EL (cell line): ENCODE data around the gene STK39.

ENCODE experiments used
- DNase-seq: peaks from one replicate; pipeline ENCODE4 v3.0.0-alpha.2; 2016

STK39 gene

DNA sequence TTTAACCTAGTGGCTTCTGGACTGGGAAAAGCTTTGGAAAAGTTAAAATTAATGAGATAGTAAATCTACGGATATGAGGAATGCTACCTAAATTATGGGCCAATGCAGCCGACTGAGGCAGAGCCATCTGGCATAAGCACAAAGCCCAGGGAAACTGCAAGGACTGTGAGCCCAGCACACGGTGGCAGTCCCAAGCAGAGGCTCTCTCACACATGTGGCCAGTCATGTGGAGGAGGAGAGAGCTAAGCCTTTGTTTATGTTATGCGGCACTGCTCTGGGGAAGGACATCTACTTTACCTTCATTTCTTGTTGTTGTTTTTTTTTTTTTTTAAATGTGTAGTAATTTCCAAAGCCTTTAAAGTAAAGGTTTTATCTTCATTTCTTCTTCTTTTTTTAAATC, 267.0 kb downstream of the STK39 start:
- no peak for DNase-seq

DNA sequence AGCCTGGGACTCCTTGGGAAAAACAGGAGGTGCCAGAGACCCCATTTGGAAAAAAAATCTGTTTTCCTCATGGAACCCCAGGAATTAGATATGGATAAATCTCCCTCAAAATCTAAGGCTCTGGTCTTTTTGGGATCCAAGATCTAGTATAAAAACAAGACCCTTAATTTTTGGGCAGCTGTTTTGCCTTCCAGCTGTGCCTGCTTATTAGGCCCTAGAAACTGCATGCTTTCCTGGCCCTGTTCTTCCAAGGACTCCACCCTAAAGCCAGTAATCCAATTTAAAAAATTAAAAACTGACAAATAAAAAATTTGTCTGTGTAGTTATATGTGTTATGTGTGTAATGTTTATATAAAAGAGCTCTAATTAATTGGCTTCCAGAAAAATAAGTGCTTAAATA, 274.6 kb downstream of the STK39 start:
- no peak for DNase-seq

DNA sequence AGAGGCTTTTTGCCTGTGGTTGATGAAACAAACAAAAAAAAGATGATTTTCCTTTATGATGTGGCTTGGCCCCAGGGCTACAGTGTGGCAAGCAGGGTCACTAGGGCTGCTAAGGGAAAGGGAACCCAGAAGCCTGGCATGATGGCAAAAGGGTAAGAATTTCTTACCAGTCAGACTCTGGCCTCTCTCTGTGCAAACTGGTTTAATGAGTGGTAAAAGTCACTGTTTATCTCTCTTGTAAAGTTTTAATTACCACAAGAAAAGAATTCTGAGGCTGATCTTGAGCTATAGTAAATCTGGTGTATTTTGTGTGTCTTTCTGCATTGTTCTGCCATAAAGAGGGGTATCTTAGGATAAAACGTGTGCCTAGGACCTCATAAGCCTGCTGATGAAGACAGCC, 275.4 kb downstream of the STK39 start:
- no peak for DNase-seq

DNA sequence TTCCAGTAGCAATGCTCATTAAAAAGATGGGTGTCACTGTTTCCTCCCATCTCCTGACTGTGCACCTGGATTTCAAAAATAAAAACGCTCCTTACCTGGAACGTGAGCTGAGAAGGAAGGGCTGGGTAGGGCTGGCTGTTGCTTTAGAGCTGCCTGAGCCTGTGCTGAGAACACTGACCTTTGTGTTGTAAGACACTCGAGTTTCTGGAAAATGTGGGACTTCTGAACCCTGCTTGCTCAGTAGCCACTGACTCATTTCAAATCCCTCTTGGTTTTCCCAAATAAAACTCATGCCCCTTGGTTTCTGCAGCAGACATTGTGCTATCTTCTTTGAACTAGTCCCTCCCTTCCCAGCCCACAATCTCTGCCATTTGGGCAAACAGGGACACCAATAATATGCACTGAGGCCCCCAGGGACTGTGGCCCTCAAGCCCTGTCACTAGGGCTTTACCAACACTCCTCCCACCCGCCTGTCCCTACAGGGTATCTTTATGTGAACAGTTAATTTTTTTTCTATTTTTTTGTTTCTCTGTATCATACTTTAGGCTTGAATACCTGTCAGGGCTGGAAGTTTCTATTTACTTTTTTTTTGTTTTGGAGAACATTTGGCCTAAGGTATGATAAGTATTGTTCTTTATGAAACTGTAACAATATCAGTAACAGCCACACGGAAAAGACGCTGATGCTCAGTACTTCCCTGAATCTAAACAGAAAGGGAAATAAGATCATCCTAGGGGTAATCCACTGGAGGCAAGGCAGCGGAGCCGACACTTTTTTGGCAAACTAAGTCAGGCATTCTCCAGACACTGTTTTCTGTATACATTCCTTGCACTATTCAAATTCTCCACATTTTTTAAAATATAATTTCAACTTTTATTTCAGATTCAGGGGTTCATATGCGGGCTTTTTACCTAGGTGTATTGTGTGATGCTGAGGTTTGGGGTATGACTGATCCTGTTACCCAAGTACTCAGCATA, 280.2 kb downstream of the STK39 start:
- no peak for DNase-seq

DNA sequence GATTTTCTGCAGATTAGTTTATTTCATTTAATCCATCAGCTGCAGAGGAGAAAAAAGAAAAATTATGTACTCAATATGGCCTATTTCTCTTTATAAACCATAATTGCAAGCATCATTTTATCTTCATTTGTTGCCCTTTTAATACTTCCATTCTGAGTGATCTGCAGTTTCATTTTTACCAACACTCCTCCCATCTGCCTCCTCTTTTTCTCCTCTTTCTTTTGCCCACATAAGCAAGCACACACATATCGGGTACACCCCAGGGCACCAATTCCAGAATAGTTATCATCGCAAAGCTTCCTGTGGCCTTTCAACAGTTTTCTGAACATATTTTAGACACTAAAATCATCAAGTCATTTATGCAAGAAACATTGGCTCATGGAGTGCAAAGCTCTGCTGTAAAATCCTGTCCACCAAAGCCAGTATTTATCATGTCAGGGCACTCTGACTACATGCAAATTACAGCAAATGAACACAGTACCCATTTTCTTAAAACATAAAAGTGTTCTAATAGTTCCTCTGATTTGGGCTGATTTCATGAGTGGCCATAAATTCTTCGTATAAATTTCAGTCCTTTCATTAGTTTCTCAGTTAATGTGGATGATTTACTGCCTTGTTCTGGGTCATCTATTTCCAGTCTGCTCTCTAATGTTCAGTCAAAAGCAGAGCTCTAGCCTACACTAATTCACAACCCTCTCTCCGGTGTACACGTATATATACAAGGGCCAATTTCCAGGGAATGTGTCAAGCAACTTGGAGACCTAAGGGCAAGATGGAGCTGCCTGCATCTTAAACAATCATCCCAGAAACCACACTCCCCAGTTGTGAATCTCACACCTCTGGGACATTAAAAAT, 281.3 kb downstream of the STK39 start:
- DNase-seq = no peak

DNA sequence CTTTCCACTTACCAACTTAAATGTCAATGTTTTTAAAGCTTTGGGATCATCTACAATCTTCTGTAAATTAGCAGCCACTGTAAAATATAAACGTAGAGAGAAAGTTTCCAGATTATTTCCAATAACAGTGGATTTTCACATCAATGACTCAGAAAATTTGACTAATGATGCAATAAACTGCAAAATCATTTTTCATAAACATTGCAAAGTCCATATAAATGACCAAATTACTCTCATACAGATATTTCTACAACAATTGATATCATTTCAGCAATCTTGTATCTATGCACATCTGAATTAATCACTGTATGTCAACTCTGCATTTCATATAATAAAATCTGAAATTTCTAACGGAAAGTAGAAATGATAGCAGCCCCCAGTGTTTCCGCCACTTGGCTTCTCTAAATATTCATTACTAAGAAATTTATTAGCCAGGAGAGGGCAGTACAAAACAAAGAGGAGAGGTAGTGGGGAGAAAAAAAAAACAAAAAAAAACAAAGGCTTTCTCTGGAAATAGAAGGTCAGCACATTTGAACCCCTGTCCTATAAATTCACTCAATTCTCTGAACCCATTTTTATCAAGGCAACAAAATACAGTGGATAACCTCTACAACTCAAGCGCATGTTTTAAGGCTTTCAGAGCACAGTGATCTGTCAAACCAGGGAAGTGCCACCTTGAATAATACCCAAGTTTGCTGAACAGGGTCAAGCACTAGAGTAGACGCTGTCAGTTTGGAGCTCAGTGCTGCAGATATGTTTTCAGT, 282.6 kb downstream of the STK39 start:
- no peak for DNase-seq

DNA sequence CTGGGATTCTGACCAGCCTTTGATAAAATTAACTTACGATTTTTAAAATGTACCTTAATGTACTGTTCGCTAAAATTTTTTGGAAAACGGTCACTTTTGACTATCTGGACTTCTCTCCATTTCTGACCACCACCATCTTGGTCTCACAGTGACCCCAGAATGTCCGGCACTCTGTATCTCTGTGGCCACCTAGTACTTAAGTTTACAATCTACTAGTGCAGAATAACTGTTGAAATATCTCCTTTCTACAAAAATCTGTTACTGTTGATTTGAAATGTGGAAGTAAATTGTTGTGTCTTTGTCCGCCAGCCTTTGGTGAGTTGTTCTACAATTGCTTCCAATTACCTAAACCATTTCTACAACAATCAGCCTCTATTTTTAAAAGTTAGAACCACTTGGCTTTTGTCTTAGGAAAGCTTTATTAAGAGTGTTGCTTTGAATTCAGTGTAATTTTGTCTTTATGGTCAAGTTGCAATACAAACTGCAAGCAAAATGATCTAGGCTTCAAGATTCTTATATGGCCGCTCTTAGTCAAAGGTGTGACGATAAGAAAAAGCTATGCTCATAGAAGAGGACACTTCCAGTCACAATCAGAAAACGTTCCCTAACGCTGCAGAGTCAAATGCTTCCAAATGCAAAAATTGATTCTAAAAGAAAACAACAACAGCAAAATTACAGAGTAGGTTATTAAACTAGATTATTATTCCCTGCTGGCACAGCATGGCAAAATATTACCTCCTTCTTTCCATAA, 283.3 kb downstream of the STK39 start:
- DNase-seq = no peak

DNA sequence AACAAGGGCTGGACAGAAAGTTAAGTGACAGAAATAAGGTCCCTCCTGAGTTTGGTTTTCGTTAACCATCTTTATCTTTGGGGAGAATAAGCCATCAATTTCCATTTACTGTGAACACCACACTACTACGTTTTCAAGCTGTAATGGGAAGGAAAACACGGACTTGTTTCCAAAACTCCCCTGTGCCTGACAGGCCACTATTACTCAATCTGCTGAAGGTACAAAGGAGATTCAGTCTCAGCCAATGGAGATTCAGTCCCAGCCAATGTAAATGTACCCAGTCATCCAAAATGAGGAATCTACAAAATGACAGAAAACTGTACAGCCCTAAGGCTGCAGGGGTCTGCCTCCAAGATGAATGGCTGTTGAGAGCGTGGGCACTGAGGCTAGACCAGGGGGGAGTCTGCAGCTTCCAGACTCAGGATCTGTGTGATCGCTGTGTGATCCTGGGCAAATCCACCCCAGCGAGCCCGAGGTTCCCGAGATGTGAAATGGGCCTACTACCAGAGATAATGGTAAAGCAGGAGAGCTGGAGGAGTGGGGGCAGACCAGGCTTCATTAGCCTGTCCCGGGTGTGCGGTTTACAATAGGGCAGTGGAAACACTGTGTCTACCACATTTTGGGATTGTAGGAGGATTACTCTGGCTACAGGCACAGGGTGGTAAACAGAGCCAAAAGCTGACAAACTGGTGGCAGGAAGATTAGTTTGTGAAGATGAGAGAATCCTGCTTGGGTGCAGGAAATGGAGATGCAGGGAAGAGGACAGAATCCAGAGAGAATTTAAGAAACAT, 284.8 kb downstream of the STK39 start:
- no peak for DNase-seq

DNA sequence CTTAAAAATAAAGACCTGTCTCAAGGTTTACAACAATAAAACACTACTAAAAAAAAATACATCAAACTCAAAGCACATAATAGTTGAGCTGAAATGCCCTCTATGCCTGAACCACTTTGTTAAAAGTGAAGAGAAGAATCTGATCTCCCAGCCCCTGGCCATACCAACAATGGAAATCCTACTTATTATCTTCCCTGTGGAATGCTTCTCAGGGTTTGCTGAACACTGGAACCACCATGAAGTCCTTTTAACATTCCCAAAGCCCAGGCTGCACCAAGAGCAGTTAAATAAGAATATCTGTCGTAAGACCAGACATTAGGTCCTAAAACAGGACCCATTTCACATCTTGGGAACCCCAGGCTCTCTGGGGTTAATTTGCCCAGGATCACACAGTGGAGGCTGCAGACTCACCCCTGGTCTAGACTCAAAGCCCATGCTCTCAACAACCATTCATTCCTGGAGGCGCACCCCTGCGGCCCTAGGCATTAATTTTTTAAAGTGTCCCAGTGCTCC, 285.8 kb downstream of the STK39 start:
- no peak for DNase-seq

DNA sequence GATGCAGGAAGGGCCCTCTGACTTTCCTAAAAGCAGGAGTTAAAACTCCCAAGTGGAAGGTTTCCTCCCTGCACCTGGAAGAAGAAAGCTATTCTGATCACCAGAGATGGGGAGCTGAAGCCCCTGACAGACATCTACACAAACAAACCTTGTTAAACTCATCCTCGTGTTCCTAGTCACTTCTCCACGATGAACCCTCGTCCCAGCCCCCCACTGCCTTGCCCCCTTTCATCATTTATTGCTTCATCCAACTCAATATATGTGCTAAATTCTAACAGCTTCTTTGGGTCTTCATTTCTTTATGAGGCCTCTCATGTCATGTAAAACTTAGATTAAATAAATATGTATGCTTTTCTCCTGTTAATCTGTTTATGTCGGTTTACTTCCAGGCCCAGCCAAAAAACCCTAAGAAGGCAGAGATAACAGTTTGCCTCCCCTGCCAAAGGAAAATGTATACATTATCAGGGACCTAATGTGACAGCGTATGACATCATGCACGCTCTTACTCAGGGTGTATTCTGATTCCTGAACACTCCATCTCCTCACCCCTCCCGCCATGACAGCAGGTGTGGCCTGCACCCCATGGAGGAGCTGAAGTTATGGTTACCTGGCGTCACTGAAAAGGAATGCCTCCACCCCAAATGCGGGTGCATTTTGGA, 287.2 kb downstream of the STK39 start:
- DNase-seq = no peak

DNA sequence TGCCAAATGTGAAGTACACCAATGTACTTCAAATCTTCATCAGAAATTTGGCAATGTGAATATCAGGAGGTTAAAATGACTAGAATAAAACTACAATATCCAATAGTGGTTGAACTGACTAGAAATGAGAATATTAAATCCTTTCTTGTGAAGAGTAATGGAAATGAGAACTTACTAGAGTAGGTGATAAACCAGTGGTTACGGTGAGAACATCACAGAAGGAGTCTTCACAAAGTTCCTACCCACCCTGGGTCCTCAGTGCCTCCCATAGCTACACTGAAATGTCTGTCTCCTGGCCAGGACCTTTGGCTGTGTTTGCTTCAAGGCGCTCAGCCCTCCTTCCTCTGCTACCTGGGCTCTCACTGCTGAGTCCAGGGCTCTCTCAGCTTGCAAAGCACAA, 289.7 kb downstream of the STK39 start:
- no peak for DNase-seq

DNA sequence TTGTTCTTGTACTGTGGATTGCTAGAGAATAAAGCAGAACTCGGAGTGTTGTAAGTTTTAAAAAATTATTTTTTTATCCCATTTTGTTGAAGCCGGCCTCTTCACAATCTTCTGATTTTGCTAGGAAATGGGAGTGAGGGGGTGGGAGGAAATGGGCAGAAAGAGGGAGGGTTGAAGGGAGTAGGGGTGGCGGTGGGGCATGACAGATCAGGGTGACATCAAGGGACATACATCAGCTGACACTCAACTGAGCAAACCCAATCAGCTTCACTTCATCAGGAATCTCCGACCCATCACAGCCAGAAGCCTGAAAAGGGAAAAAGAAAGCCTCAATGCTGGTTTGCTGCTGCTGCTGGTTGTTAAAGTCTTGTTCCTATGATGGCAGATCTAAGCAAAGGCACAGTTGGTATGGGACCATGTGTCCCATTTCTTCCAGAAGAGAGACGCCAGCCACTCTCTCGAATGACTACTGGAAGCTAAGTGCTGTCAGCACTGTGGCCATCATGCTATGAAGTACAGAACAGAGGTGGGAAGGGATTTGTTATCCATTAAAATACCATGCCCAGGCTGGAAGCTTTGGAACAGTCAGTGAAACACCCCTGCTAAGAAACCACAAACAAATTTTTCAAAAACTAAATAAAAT, 292.0 kb downstream of the STK39 start:
- no peak for DNase-seq

DNA sequence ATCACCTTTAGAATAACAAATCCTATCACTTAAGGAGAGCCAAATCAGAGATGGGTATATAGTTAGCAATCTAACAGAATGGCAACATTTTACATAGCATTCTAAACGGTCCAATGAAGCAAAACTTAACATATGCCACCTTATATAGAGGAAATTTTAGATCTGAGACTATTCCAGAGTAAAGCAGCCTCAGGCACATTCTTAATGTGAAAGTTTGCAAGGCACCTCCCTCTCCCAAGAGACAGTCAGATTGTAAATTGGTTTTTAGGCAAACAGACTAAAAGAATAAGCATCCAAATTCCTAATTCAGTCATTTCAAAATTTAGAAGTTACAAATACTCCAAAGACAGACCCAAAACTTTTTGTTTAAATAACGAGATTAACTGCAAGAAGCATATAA, 292.9 kb downstream of the STK39 start:
- no peak for DNase-seq

DNA sequence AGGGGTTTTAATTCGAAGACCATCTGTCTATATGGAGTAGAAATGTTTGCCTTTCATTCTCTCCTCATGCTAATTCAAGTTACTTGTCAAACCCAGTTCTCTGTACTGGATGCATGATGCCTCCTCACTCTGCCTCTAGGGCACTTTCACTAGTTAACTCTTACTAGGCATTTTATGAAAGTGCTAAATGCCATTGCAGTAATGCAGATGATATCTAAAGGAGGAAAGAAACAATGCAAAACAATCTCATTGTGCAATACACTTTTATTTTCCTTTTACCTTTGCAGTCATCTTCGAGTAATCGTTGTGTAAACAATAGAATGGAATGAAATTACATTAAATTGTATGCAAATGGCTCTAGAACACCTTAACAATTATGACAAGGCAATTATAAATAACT, 293.6 kb downstream of the STK39 start:
- no peak for DNase-seq

DNA sequence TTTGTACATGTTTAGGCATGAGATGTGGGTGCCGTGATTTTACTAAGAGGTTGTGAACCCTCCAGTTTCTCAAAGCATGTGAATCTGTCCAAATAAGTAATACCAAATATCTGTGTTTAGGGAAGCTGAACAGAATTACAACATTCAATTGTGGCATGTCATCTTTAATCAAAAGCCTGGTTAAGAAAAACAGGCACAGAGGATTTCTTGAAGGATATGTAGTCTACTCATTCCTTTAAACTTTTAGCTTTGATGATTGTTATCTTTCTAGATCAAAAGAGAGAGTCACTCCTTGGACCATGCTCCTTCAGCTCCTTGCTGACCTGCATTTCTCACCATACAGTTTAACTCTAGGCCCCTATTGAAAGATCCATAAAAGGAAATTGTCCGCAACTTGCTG, 296.8 kb downstream of the STK39 start:
- DNase-seq = no peak

DNA sequence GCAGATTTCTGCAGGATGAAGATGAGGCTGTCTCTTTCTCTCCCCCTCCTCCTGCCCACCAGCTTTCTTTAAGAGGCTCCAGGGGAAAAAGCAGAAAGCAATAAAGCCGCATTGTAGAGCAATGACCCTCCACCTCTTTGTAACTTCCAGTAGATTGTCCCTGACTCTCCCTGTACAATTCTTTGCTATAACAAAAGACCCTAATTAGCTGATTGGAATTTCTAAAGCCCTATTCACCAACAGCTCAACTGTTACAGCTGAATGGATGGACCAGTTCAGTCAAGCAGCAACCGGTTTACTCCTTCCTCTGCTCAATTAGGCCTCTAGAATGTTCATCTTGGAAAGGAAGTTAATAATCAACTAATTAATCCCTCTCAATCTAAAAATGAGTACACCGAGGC, 301.0 kb downstream of the STK39 start:
- DNase-seq = no peak

DNA sequence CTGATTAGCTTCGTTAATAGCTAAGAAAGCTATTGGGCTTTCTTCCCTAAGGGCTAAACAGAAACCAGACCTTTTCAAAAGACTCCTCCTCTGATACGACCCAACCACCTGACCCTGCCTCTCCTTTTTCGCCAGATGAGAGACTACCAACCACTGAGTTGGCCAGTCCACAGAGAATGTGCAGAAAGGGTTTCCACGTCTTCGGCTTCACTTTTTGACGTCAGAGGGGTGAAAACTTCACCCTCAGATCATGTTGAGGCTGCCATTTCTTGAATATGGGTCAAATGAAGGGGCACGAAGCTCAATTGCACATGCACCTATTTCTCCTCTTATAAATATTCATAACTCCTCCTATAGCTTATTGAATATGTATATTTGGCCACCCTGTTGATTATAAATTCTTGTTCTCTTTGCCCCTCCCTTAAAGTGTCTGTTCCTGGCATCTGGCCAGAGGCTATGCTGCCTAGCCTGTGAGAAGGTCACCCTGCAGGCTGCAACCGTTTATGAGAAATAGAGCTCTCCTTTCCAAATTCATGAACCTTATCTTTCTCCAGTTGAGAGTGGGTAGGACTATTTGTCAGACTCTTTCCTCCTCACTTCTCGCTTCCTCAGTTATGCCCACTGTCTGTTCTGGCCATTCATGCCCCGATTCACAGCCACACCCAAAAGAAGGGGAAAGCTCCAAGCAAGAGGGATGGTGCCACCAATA, 301.6 kb downstream of the STK39 start:
- DNase-seq = no peak

DNA sequence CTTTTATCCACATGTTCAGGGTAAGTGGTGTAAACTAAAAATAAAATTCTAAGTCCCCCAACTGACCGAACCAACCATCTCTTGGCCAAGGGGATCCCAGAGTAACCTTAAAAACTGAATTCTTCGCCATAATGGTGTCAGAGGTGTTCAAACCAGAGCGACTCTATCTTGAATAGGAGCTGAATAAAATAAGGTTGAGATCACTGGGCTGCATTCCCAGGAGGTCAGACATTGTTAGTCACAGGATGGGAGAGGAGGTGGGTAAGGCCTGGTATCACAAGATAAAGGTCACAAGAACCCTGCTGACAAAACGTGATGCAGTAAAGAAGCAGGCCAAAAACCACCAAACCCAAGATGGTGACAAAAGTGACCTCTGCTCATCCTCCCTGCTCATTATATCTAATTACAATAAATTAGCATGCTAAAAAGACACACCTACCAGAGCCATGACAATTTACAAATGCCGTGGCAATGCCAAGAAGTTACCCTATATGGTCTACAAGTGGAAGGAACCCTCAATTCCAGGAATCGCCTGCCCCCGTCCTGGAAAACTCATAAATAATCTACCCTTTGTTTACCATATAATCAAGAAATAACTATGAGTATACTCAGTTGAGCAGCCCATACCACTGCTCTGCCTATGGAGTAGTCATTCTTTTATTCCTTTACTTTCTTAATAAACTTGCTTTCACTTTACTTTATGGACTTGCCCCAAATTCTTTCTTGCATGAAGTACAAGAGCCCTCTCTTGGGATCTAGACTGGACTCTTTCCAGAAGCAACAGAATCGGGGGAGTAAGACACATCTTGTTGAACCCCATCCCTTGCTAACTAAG, 302.4 kb downstream of the STK39 start:
- peak; percentile 6 for DNase-seq

DNA sequence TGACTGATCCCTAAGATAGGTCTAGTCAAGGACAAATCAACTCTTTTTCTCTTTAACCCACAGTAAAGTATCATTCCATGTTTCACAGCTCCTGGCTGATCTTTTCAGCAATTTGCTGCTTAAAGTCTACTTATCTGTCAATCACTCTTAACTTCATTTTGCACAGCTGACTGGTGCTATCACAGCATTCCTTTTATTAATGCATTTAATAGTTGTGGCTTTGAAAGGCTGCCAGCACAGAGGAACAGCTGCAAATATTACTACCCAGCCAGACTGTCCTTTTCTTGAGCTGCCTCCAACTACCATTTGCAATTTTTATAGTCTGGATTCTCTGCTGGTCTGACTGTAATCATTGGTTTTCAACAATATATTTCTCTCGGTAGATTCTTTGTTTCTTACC, 303.5 kb downstream of the STK39 start:
- peak; percentile 6 for DNase-seq
